C4-2B (cell line): ENCODE data around the gene CD180.

Experiments used
- CTCF ChIP-seq: fragments of 450-650 bp; conservative IDR thresholded peaks from 2 replicates; pipeline ENCODE4 v1.5.1; 2017; ENCODE audit warnings: mild to moderate bottlenecking
- ZFX ChIP-seq: fragments of 450-650 bp; IDR thresholded peaks from 2 replicates; pipeline ENCODE4 v1.6.1; 2017

- TF ChIP-seq CTCF (no peak), ZFX (no peak)
Measured at GRCh38 chr5:67199859-67200258, 3.3 kb upstream of the CD180 start.
